A204.1 (cell line): Measurements from ENCODE around the gene PPP1R37.

ENCODE experiments used
- FAIRE-seq: peaks from 2 replicates; lab custom pipeline; 2012; peaks lifted over from hg19 to GRCh38; lab: Jason Lieb, UNC

Gene PPP1R37

GRCh38 chr19:45070861-45071544, 22.0 kb upstream of the PPP1R37 start:
- FAIRE-seq, result no peak

GRCh38 chr19:45071545-45071938, 21.4 kb upstream of the PPP1R37 start:
- no peak for FAIRE-seq

- no peak for FAIRE-seq
These were observed 20.8 kb upstream of the PPP1R37 start for GRCh38 chr19:45071969-45072790.

GRCh38 chr19:45074744-45075300, 18.2 kb upstream of the PPP1R37 start:
- no peak for FAIRE-seq

GRCh38 chr19:45075301-45076028, 17.5 kb upstream of the PPP1R37 start:
- no peak for FAIRE-seq

GRCh38 chr19:45076029-45076850, 16.7 kb upstream of the PPP1R37 start, which contains the start of gene ZNF296:
Gene ZNF296, minus strand, starts transcription at chr19:45076478. Its CDS starts 105 bp downstream, at chr19:45076373.
- FAIRE-seq, result no peak

GRCh38 chr19:45076851-45077730, 15.9 kb upstream of the PPP1R37 start:
- no peak for FAIRE-seq

GRCh38 chr19:45078390-45079062, 14.5 kb upstream of the PPP1R37 start:
- no peak for FAIRE-seq

GRCh38 chr19:45079063-45079910, 13.7 kb upstream of the PPP1R37 start, which contains the start of gene GEMIN7:
Gene GEMIN7, plus strand, starts transcription at chr19:45079260. Its CDS starts 10,855 bp downstream, at chr19:45090115.
- FAIRE-seq, result no peak

- no peak for FAIRE-seq
These were observed 13.0 kb upstream of the PPP1R37 start for GRCh38 chr19:45079911-45080370.

GRCh38 chr19:45082170-45082569, 10.8 kb upstream of the PPP1R37 start:
- FAIRE-seq, result no peak

- FAIRE-seq, result no peak
These were observed 6.5 kb upstream of the PPP1R37 start for GRCh38 chr19:45086480-45086879.

- FAIRE-seq, result no peak
These were observed 5.4 kb upstream of the PPP1R37 start for GRCh38 chr19:45087531-45087930.

- FAIRE-seq, result no peak
These were observed 2.9 kb upstream of the PPP1R37 start for GRCh38 chr19:45090034-45090433.

GRCh38 chr19:45090606-45091005, 2.4 kb upstream of the PPP1R37 start:
- FAIRE-seq, result no peak

GRCh38 chr19:45091031-45091923, 1.7 kb upstream of the PPP1R37 start:
- peak; percentile 97 for FAIRE-seq

GRCh38 chr19:45094137-45094536, 1.2 kb downstream of the PPP1R37 start:
- FAIRE-seq, result no peak

- FAIRE-seq, result no peak
These were observed 1.7 kb downstream of the PPP1R37 start for GRCh38 chr19:45094707-45095106.
